KOPT-K1 (cell line): ENCODE data around the gene BBS12.
"Not testable (repeated sequence)": the region's sequence is repeated elsewhere in the genome, so short reads cannot be mapped to it uniquely, and the experiment has no call there.

Experiments used
- H3K27ac ChIP-seq: fragments of 200-600 bp; sonication (generic); 2 replicates; pipeline ENCODE4 v1.5.1; 2016; ENCODE audit warnings: antibody characterized with exemption, mild to moderate bottlenecking, low read depth, low read length; ENCODE audit not compliant: poor library complexity, severe bottlenecking
- H3K36me3 ChIP-seq: fragments of 200-600 bp; sonication (generic); 2 replicates; pipeline ENCODE4 v1.5.1; 2017; ENCODE audit warnings: antibody characterized with exemption, mild to moderate bottlenecking, low read length, moderate library complexity; ENCODE audit not compliant: insufficient read depth
- H3K9me3 ChIP-seq: fragments of 200-600 bp; sonication (generic); 2 replicates; pipeline ENCODE4 v1.5.1; 2017; ENCODE audit warnings: antibody characterized with exemption, low read length, mild to moderate bottlenecking; ENCODE audit not compliant: insufficient read depth, poor library complexity, severe bottlenecking

The BBS12 gene

DNA sequence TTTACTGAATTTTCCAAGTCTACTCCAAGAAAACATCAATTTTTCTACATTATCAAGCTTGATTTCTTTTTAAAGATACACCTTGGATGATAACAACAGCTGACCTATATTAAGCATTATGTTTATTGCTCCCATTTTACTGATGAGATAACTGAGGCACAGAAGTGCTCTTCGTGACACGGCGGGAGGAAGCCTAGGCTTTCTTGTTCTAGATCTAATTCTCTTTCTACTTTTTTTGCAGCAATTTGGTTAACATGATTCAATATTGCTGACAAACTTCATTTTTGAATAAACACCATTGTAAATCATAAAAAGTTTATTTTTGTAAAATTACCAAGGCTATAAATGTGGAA, 33.8 kb downstream of the BBS12 start:
- Histone ChIP-seq H3K36me3 (no peaks in the 10 kb centered on the region), H3K9me3 (no peaks in the 10 kb centered on the region), H3K27ac (no peak overlapping the region)

DNA sequence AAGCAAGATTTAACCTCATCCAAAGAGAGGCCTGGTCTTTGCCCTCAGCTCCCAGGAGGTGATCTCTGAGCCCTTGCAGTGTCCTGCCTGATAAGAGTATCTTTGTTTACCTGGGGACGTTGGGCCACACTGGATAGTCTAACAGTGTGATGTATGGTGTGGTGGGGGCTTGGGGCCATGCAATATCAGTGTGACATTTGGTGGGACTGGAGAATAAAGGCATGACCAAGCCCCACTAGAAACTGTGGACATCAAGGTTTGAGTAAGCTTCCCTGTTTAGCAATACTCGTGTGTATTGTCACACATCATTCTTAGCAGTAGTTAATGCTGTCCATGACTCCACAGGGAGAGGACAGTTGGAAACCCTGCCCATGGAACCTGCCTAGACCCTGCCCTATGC, 34.4 kb downstream of the BBS12 start:
- Histone ChIP-seq H3K9me3 (no peaks in the 10 kb centered on the region), H3K36me3 (no peaks in the 10 kb centered on the region), H3K27ac (no peak overlapping the region)

DNA sequence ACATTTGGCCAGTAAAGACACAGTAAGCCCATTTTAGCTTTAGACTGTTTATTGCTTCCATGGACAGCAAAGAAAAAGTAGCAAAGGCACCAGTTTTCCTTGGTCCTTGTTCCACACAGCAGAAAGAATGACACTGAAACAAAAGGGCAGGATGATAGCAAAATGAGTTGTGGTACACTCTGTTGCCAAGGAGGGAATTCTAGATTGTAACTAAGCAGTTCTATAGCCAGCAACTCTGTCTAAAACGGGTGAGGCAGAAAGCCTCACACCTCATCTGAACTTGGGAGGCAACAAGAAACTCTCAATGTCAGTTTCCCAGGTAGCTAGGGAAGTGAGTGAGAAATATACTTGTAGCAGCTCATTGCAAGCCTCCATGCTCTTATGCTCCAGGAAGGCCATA, 39.2 kb downstream of the BBS12 start:
- H3K9me3 ChIP-seq = no peaks in the 10 kb centered on the region
- no peaks in the 10 kb centered on the region for H3K36me3 ChIP-seq
- no peak overlapping the region for H3K27ac ChIP-seq

DNA sequence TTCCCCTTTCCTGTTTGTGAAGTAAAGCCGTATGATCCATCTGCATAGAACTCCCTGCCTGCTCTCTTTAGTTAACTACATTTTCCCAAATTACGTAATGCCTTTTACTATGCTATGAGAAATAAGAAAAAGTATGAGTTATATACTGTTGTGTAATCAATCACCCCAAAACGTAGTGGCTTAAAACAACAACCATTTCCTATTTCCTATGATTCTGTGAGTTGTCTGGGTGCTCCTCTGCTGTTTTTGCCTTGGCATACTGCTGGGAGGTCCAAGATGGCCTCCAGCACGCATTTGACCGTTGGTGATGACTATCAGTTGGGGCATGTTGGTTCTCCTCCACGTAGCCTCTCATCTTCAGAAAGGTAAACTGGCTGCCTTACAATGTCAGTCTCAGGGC, 39.8 kb downstream of the BBS12 start:
- H3K27ac ChIP-seq = no peak overlapping the region

DNA sequence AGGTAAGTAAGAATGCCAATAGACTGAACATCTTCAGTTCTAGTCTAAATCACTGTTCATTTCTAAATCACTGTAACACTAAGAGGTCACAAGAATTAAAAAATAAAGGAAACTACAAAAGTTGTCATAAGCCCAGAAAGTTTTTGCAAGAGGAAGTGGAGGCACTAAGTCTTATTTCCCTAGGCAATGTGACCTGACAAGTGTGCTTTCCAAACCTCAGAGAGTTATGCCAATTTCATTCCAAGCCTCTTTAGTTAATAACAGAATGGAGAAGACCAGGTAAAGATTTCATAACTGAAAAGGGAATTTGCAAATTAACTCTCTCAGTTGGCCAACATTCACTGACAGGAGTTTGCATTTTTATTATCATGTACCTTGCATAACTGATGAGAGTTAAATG, 40.5 kb downstream of the BBS12 start:
- Histone ChIP-seq H3K27ac (no peak overlapping the region), H3K36me3 (no peaks in the 10 kb centered on the region), H3K9me3 (no peaks in the 10 kb centered on the region)

More for the DNA sequence above, 39.8 kb downstream of the BBS12 start:
- Histone ChIP-seq H3K36me3 (no peaks in the 10 kb centered on the region), H3K9me3 (no peaks in the 10 kb centered on the region)

DNA sequence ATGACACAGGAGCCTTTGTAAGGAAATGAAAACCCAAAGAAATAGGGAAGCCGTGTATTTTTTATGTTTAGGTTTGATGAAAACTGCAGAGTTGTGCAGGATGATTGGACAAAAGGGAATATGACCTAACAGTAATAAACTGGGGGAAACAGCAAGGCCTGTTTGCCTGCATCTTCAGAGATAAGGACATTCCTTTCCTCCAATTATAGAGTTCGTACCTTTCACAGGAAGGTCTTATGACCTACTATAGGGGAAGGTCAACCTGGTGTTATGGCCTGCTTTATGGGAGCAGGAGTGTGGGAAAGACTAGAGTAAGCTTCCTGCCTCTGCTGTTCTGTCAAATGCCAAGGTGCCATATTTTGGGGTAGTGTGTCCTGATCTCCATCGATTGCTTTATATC, 42.5 kb downstream of the BBS12 start:
- Histone ChIP-seq H3K27ac (no peak overlapping the region), H3K36me3 (no peaks in the 10 kb centered on the region), H3K9me3 (no peaks in the 10 kb centered on the region)

DNA sequence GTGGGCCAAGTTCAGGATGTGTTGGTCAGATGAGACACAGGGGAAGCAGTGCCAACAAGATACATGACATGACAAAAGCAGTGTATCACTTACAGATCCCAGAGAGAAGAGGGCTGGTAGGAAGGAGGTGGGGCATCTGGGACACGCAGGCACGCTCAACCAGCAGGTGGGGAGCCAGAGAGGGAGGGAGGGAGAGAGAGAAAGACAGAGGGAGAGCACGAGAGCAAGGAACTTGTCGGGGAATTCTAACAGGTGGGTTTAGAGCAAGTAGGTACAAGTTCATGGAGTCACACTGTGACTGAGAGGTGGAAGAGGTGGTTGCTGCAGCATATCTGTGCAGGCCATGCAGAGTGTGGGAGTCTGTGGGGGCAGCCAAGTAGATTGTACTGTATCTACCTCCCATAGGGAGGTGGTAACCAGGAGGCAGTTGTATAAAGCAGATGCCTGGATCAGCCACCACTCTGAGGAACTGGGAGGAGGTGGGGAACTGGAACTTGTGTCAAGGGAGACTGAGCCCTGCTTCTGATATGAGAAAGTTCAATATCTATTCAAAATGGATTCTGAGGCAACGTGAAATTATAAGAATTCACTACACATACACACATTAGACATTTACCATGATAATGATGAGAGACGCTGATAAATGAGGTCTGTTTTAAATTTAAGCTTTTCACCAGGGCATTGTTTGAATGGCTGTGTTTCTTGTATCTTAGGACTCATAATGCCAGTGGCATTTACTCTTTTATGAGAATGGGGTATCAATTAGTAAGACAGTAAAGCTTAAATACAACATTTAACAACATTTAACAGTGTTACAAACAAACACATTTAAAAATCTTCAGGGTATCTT, 43.7 kb downstream of the BBS12 start:
- Histone ChIP-seq H3K36me3 (no peaks in the 10 kb centered on the region), H3K9me3 (no peaks in the 10 kb centered on the region), H3K27ac (no peak overlapping the region)

DNA sequence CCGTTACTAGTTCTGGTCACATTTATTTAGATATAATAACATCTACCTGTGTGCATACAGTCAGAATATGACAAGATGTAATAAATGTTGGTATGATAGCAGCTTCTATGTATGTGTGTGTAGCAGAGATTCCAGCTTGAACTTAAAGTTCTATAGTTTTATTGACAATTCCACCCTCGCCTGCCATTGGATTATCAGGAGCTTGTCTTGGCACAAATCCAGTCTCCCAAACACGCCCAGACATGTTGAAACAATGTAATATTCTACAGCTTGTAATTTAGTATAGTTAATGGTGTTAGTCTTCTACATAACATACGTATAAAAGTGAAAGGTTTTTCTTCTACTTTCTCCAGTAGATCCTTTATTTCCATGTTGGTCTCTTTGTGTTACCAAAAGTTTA, 44.4 kb downstream of the BBS12 start:
- Histone ChIP-seq H3K9me3 (no peaks in the 10 kb centered on the region), H3K36me3 (no peaks in the 10 kb centered on the region), H3K27ac (no peak overlapping the region)

DNA sequence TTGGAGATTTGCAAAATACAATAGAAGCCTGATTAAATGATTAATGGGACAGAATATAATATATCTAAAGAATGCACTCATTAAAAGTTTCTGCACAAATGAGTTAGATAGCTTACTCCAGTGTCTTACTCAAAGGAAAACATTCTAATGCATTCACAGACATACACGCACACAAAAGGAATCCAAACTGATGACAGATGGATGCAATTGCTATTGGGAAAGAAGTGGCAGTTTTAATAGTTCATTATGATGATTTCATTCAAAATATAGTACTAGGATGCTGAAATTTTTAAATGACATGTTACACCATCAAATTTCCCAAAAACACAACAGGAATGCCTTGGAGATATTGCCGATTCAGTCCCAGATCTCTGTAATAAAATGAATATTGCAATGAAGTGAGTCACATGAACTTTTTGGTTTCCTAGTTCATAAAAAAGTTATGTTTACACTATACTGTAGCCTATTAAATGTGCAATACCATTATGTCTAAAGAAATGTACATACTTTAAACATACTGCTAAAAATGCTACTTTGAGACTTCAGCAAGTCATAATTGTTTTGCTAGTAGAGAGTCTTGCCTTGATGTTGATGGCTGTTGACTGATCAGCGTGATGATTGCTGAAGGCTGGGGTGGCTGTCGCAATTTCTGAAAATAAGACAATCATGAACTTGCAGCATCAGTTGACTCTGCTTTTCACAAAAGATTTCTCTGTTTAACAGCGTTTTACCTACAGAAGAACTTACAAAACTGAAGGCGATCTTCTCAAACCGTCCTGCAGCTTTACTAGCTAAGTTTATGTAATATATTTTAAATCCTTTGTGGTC, 45.6 kb downstream of the BBS12 start:
- Histone ChIP-seq H3K9me3 (no peaks in the 10 kb centered on the region), H3K36me3 (no peaks in the 10 kb centered on the region), H3K27ac (no peak overlapping the region)

DNA sequence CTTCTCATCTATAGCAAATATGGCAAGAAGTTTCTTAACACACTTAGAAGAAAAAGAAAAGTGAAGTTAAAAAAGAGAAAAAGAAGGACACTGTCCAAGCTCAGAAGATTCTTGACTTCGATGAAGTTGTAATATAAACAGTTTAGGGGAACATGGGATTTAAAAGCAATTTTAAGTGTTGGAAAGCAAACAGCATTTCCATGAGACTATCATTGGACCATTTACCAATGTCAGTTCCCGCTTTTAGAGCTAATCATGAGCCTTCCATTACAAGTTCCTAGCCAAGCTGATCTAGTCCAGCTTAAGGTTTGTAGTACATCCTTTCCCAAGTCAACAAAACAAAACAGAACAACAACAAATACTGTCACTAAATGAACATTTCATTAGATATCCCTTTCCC, 49.0 kb downstream of the BBS12 start:
- Histone ChIP-seq H3K36me3 (no peaks in the 10 kb centered on the region), H3K9me3 (no peaks in the 10 kb centered on the region), H3K27ac (no peak overlapping the region)

DNA sequence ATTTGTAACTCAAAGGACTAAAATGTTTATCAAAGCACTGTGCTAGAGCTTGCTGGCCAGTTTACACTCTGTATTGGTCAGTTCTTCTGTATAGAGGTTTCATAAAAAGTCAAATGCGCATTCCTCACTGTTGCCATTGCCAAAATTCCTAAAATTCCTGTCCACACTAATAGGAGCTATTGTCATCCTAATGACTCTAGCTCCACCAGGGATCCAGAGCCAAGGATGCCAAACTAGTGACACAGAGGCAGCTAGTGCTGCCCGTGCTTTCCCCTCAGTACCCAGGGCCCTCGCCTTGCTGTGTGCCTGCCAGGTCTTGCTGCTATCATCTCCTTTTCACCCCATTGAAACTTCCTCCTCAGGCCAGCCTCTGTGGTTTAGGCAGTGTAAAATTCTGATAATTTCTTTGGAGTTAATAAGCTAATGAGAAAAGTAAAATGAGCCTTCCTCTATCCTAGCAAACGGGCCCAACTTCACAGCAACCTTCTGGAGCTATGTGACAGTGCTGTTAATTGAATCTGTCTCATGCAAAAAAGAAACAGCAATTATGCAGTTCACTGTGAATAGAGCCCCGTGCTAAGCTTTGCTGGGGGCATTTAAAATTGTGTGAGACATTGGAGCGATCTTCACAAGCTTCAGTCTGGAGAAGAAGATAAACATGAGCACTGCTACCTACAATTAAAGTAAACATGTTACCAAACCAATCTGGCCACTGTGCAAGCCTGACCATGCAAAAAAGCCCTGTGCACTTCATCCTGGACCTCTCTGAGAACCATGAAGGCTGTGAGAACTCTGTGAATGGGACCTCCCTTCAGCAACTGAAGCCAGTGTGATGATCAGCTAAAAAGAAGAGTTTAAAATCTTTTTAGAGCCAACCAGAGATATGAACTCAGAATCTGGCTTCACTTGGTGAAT, 51.1 kb downstream of the BBS12 start:
- Histone ChIP-seq H3K9me3 (no peaks in the 10 kb centered on the region), H3K27ac (no peak overlapping the region), H3K36me3 (no peaks in the 10 kb centered on the region)

DNA sequence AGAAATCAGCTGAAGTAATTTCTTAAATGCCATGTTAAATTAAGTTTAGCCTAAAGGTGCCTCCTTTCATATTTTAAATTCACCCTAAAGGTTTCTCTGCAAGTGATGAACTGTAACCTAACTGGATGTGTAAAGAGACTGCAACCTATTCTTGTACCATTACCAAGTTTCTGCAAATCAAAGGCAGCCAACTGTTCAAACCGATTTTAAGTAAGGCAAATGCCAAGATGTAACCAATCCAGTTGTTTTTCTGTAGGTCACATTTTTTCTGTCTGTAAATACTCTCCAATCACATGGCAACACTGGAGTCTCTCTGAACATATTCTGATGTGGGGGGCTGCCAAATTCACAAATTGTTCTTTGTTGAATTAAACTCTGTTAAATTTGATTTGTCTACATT, 51.8 kb downstream of the BBS12 start:
- Histone ChIP-seq H3K36me3 (no peaks in the 10 kb centered on the region), H3K9me3 (no peaks in the 10 kb centered on the region), H3K27ac (no peak overlapping the region)

DNA sequence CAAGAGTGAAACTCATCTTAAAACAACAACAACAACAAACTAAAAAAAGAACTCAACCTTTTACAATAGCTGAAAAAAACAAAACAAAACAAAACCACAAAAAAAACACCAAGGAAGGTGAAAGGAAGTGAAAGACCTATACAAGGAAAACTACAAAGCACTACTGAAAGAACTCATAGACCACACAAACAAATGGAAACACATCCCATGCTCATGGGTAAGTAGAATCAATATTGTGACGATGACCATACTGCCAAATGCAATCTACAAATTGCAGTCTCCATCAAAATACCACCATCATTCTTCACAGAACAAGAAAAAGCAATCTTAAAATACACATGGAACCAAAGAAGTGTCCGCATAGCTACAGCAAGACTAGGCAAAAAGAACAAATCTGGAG, 52.6 kb downstream of the BBS12 start:
- Histone ChIP-seq H3K9me3 (no peaks in the 10 kb centered on the region), H3K36me3 (no peaks in the 10 kb centered on the region), H3K27ac (no peak overlapping the region)

DNA sequence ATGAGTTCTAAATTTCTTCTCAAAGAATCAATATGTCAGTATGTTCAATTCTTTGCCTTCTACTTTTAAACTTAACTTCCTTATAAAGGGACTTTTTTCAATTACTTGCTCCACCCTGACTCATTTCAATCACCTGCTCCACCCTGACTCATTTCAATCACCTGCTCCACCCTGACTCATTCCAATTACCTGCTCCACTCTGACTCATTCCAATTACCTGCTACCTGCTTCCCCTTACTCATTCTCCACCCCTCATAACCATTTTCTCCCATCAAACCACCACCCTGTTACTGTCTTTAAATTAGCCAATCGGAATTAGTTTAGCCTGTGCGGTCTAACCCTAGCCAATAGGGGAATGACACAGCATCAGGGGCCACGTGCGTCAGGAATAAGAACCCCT, 53.8 kb downstream of the BBS12 start:
- not testable (repeated sequence) for H3K9me3 ChIP-seq, H3K27ac ChIP-seq, H3K36me3 ChIP-seq

DNA sequence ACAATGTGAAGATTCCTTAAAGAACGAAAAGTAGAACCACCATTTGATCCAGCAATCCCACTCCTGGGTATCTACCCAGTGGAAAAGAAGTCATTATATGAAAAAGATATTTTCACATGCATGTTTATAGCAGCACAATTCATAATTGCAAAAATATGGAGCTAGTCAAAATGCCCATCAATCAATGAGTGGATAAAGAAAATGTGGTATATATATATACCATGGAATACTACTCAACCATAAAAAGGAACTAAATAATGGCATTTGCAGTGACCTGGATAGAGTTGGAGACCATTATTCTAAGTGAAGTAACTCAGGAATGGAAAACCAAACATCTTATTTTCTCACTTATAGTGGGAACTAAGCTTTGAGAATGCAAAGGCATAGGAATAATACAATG, 54.4 kb downstream of the BBS12 start:
- not testable (repeated sequence) for H3K36me3 ChIP-seq, H3K27ac ChIP-seq, H3K9me3 ChIP-seq
